HG03565 (cell line): Measurements from ENCODE around the gene R3HCC1L.
"Not testable (repeated sequence)": the region's sequence is repeated elsewhere in the genome, so short reads cannot be mapped to it uniquely, and the experiment has no call there.

ENCODE experiments used
- ATAC-seq: cut with Tn5 transposase; IDR thresholded peaks from one replicate; pipeline ENCODE4 v1.9.1; 2021; ENCODE audit warnings: mild to moderate bottlenecking, moderate library complexity; ENCODE audit not compliant: unreplicated experiment

R3HCC1L gene

GRCh38 chr10:98128802-98129201, 5.7 kb upstream of the R3HCC1L start:
- no peak for ATAC-seq

- no peak for ATAC-seq
These were observed 2.8 kb upstream of the R3HCC1L start for GRCh38 chr10:98131619-98132018.

GRCh38 chr10:98133075-98133752, 1.2 kb upstream of the R3HCC1L start:
- ATAC-seq: peak; percentile 29

GRCh38 chr10:98134117-98134430, 383 bp upstream of the R3HCC1L start:
- ATAC-seq: no peak

GRCh38 chr10:98135222-98135899, 904 bp downstream of the R3HCC1L start:
- ATAC-seq: no peak

- not testable (repeated sequence) for ATAC-seq
These were observed 2.3 kb downstream of the R3HCC1L start for GRCh38 chr10:98136775-98137174.

- ATAC-seq: no peak
These were observed 3.6 kb downstream of the R3HCC1L start for GRCh38 chr10:98138031-98138430.

GRCh38 chr10:98139431-98139830, 5.0 kb downstream of the R3HCC1L start:
- no peak for ATAC-seq

- no peak for ATAC-seq
These were observed 7.1 kb downstream of the R3HCC1L start for GRCh38 chr10:98141484-98142073.

- ATAC-seq: no peak
These were observed 10.5 kb downstream of the R3HCC1L start for GRCh38 chr10:98144985-98145384.

- ATAC-seq: no peak
These were observed 15.4 kb downstream of the R3HCC1L start for GRCh38 chr10:98149858-98150257.

- no peak for ATAC-seq
These were observed 16.1 kb downstream of the R3HCC1L start for GRCh38 chr10:98150544-98150943.

- ATAC-seq: not testable (repeated sequence)
These were observed 18.3 kb downstream of the R3HCC1L start for GRCh38 chr10:98152778-98153177.

- ATAC-seq: not testable (repeated sequence)
These were observed 18.9 kb downstream of the R3HCC1L start for GRCh38 chr10:98153213-98153958.

- no peak for ATAC-seq
These were observed 19.6 kb downstream of the R3HCC1L start for GRCh38 chr10:98154076-98154475.

GRCh38 chr10:98158576-98158975, 24.1 kb downstream of the R3HCC1L start:
- ATAC-seq: no peak

- ATAC-seq: no peak
These were observed 29.5 kb downstream of the R3HCC1L start for GRCh38 chr10:98163941-98164340.

GRCh38 chr10:98167191-98167590, 32.7 kb downstream of the R3HCC1L start:
- no peak for ATAC-seq

- ATAC-seq: peak; percentile 55
These were observed 33.7 kb downstream of the R3HCC1L start for GRCh38 chr10:98168147-98168546.

GRCh38 chr10:98168766-98169165, 34.3 kb downstream of the R3HCC1L start:
- ATAC-seq: no peak

- no peak for ATAC-seq
These were observed 34.9 kb downstream of the R3HCC1L start for GRCh38 chr10:98169379-98169778.
